Epithelial cell of proximal tubule (primary cell): ENCODE measurements around the gene TGM2. TPM values are rescaled to one million over a fixed set of nuclear protein-coding genes. Genes with fewer than 3 reads are reported as not detected.

Experiments used
- DNase-seq: peaks from one replicate; pipeline ENCODE4 v3.0.0-alpha.2; 2011; ENCODE audit warnings: low read depth
- H3K4me3 ChIP-seq: 2 replicates; pipeline ENCODE4 v1.5.1; 2011; ENCODE audit warnings: low read depth, mild to moderate bottlenecking, low read length
- total RNA-seq: library from RNA; depleted of rRNA; stranded (reverse); fragments of >200 nt; gene quantifications from 2 replicates; pipeline ENCODE4 v1.2.3, GENCODE V29; 2015
- TF ChIP-seq, protein P1 (sequence below): conservative IDR thresholded peaks from 2 replicates; pipeline ENCODE4 v1.5.1; 2012; ENCODE audit warnings: low read depth, mild to moderate bottlenecking, low read length

TGM2 gene
- total RNA-seq, 1 donor from 2014 or later: 150 TPM

DNA sequence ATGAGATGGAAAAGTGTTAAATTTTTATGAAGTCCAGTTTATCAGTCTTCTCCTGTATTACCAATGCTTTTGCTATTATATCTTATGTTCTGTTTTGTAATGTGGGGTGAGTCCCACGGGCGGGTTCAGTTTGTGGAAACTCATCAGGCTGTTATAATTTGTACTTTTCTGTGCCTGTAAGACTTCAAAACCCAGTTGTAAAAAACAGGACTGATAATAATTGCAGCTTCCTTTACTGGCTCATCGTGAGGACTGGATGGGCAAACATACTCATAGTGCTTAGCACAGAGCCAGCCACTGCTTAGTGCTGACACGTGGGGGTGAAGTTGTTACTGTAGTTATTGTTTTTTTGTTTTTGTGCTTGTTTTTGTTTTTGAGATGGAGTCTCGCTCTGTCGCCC, 45.6 kb downstream of the TGM2 start:
- no peak for DNase-seq
- TF ChIP-seq, protein P1, sequence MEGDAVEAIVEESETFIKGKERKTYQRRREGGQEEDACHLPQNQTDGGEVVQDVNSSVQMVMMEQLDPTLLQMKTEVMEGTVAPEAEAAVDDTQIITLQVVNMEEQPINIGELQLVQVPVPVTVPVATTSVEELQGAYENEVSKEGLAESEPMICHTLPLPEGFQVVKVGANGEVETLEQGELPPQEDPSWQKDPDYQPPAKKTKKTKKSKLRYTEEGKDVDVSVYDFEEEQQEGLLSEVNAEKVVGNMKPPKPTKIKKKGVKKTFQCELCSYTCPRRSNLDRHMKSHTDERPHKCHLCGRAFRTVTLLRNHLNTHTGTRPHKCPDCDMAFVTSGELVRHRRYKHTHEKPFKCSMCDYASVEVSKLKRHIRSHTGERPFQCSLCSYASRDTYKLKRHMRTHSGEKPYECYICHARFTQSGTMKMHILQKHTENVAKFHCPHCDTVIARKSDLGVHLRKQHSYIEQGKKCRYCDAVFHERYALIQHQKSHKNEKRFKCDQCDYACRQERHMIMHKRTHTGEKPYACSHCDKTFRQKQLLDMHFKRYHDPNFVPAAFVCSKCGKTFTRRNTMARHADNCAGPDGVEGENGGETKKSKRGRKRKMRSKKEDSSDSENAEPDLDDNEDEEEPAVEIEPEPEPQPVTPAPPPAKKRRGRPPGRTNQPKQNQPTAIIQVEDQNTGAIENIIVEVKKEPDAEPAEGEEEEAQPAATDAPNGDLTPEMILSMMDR: no peak

DNA sequence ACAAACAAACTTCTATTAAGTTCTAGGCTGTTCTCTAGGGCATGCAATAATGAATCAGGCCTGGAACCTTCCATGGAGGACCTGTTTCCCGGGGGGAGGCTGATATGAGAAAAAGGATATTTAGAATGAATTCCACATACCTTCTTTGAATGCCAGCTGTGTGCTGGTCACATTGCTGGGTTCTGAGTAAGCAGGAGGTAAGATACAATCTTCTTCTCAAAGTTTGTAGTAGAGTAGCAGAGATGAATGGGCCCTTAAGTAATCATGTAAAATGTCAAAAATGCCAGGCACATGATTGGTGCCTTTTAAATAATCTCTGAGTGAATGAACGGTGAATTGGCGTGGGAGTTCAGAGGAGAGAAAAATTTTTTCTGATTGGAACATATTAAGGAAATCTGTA, 47.4 kb downstream of the TGM2 start:
- no peak for DNase-seq
- no peak overlapping the region for H3K4me3 ChIP-seq
- TF ChIP-seq, protein P1: no peak

More for the DNA sequence above, 45.6 kb downstream of the TGM2 start:
- H3K4me3 ChIP-seq: no peak overlapping the region

DNA sequence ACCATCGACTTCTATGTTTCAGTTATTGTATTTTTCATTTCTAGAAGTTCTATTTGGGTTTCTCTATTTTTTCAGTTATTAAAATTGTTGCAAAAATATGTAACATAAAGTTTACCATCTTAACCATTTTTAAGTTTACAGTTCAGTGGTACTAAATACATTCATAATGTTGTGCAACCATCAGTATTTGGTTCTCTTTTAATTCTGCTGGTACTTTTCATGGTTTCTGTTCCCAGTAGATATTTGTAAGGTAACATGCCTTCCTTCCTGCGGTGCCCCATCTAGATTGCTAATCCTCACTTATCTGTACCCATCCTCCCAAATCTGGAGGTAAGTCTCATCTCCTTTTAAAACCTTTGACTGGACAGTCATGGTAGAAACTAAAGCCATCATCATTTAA, 47.9 kb downstream of the TGM2 start:
- TF ChIP-seq, protein P1: no peak
- no peak for DNase-seq
- no peak overlapping the region for H3K4me3 ChIP-seq

DNA sequence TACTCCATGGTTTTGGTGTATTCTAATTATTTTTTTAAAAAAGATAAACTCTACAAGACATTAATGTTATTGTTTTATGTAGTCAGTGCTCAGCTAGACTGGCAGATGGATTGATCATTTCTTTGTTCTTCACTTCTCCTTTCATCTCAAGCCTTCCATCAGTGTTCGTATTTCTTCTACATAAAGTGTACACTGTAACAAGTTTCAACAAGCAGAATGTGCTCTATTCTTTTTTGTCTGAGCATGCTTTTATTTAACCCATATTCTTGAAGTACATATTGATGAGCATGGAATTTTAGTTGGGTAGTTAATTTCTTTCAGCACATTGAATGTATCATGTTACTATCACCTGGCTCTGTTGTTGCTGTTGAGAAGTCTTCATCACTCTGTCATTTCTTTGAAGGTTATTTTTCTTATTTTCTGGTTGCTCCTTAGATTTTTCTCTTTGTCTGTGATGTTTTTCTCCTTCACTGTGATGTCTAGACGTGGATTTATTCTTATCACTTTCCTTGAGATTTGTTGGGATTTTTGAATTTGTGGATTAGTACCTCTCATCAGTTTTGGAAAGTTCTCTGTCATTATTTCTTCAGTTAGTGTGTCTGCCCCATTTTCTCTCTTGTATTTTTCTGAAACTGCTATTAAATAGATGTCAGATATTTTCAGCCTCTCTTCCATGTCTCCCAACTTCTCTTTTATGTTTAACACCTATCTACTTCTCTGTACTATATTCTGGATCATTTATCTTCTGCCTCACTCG, 48.5 kb downstream of the TGM2 start:
- DNase-seq: no peak
- TF ChIP-seq, protein P1: no peak
- H3K4me3 ChIP-seq: no peak overlapping the region

DNA sequence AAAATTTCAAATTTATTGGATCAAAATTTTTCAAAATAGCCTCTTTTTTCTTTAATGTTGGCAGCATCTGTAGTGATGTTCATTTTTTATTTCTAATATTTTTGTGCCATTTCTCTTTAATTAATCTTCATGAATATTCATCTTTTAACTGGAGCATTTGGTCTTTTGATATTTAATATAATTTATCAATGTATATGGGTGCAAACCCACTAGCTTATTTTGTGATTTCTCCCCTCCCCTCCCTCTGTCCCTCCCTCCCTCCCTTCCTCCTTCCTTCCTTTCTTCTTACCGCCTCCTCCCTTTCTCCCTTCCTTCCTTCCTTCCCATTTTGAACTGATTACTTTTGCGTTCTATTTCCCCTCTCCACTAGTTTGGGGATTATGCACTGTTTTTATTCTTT, 49.2 kb downstream of the TGM2 start:
- no peak overlapping the region for H3K4me3 ChIP-seq
- DNase-seq: no peak
- TF ChIP-seq, protein P1: no peak

DNA sequence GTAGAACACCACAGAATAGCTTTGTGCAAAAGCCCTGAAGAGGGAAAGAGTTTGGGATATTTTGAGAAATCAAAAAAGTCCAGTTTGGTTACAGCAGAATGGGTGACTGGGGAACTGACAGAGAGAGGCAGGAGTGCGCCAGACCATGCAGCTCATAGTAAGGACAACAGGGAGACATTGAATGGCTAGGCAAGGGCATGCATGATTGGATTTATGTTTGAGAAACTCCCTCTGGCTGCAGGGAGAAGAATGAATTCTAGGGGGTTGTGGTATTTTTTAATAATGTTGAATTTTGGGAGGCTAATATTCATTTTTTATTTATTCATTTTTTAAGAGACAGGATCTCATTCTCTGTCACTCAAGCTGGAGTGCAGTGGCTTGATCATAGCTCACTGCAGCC, 49.9 kb downstream of the TGM2 start:
- TF ChIP-seq, protein P1: peak; percentile 46
- H3K4me3 ChIP-seq: no peak overlapping the region
- DNase-seq: no peak

DNA sequence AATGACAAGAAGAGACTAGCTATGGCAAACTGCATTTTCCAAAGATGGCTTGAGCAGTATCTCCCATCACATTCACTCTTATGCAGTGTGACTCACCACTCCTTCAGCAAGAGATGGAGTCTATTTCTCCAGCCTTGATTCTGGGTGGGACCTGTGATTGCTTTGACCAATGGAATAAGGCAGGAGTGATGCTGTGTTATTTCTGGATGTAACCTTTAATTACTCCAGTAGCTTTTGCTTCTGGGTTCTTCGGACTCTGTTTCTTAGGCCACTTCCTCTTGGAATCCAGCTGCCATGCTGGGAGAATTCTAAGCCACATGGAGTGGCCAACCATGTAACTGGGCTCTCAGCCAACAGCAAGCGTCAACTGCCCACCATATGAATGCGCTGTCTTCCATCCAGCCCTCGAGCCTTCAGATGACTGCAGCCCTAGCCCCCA, 50.7 kb downstream of the TGM2 start:
- H3K4me3 ChIP-seq: no peak overlapping the region
- DNase-seq: no peak
- TF ChIP-seq, protein P1: no peak
